Measurements from ENCODE around the gene CCDC190. TPM values are rescaled to one million over a fixed set of nuclear protein-coding genes. Genes with fewer than 3 reads are reported as not detected.

CCDC190 gene
- total and polyA plus RNA-seq, 2 experiments from 2014 or later, result not detected

DNA sequence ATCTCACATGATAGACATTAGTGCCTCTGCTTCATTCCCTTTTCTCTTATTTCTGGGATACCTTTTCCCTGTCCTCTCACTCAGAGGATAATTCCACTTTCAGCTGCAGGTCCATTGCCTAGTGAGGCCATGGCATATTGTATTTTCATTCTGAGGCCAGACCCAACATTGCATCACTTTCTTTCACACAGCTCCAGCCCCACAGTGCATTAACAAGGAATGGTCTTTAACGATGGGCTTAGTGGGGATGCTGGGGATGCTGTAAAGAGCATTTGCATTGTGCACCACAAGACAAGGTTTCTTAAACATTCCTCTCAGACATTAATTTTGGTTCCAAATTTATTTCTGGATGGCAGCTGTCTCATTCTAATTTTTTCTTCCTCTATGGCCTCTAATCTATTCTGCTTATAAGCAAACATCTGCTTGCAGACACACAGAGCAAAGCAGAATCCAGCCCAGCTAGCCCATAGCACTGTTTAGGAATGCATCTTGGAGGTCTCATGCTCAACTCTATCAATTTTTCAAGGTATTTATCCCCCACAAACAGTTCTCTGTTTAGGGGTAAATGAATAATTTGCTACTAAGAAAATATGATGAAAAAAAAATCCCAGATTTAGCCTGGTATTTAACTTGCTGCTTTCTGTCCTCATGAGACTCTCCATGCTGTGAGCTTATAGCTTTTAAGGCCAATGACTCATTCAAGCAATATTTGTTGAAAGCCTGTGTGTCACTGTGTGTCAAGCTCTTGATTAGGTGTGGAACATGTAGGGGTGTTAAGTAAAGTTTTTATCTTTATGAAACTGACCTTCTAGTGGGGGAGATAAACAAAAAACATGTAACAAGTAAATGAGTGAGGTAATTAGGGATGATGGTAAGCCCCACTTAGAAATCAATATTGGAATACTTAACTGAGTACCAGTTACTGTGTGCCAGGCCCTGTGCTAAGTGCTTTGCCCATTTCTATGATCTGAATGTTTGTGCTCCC, 44.5 kb upstream of the CCDC190 start:
- no peaks in the 10 kb centered on the region for H3K27me3 ChIP-seq
- TF ChIP-seq, protein P1, sequence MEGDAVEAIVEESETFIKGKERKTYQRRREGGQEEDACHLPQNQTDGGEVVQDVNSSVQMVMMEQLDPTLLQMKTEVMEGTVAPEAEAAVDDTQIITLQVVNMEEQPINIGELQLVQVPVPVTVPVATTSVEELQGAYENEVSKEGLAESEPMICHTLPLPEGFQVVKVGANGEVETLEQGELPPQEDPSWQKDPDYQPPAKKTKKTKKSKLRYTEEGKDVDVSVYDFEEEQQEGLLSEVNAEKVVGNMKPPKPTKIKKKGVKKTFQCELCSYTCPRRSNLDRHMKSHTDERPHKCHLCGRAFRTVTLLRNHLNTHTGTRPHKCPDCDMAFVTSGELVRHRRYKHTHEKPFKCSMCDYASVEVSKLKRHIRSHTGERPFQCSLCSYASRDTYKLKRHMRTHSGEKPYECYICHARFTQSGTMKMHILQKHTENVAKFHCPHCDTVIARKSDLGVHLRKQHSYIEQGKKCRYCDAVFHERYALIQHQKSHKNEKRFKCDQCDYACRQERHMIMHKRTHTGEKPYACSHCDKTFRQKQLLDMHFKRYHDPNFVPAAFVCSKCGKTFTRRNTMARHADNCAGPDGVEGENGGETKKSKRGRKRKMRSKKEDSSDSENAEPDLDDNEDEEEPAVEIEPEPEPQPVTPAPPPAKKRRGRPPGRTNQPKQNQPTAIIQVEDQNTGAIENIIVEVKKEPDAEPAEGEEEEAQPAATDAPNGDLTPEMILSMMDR (IDR thresholded peaks at IDR 0.05; ENCODE audit: low read depth, low read length), result no peak
- no peaks in the 10 kb centered on the region for H3K4me1 ChIP-seq (ENCODE audit: low read depth)
- peak in 1 of 2 donors; percentile 76 for DNase-seq (ENCODE audit: low read depth in 1 of 2, low spot score in 1 of 2)
- H3K9me3 ChIP-seq (ENCODE audit: low read depth), result no peaks in the 10 kb centered on the region
- no peaks in the 10 kb centered on the region for H3K36me3 ChIP-seq
- no peak overlapping the region for H3K27ac ChIP-seq
- no peak overlapping the region for H3K4me3 ChIP-seq

DNA sequence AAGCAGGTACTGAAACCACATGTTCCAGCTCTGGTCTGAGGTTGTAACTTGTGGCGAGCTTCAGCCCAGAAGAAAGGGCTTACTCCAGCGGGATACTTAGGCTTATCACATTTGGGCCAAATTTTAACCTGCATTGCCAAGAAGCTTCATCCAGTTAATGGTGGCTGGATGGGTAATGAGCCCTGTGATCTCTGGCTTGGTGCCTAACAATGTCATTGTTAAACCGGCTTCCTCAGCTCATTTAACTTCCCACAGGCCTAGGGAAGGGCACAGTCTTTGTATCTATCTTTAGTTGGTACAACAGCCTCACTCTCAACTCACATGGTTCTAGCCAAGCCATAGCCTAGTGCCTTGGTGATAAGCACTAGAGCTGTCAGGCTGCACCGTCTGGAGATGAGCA, 43.6 kb upstream of the CCDC190 start:
- Histone ChIP-seq H3K27me3 (no peaks in the 10 kb centered on the region), H3K4me1 (ENCODE audit: low read depth) (no peaks in the 10 kb centered on the region), H3K27ac (no peak overlapping the region), H3K4me3 (no peak overlapping the region), H3K9me3 (ENCODE audit: low read depth) (no peaks in the 10 kb centered on the region), H3K36me3 (no peaks in the 10 kb centered on the region)
- TF ChIP-seq, protein P1 (IDR thresholded peaks at IDR 0.05; ENCODE audit: low read depth, low read length), result no peak
- DNase-seq (ENCODE audit: low read depth in 1 of 2, low spot score in 1 of 2), result no peak

DNA sequence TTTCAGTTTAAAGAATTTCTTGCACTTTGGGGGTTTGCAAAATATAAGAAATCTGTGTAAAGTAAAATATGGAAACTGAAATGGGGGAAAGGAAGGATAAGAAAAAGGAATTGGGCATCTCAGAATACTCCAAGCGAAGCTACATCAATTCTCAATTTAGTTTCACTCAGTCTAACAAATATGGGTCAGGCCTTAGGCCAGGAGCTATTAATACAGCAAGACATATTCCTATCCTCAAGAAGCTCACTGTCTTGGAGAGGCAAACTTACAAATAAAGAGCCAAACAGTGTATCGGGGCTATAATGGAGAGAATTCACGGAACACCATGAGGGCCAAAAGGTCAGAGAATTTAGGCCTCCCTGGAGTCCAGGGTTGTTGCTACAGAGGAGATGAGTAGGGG, 43.0 kb upstream of the CCDC190 start:
- H3K27ac ChIP-seq, result no peak overlapping the region
- TF ChIP-seq, protein P1 (IDR thresholded peaks at IDR 0.05; ENCODE audit: low read depth, low read length), result no peak
- H3K36me3 ChIP-seq, result no peaks in the 10 kb centered on the region
- H3K27me3 ChIP-seq, result no peaks in the 10 kb centered on the region
- no peak for DNase-seq (ENCODE audit: low read depth in 1 of 2, low spot score in 1 of 2)
- H3K9me3 ChIP-seq (ENCODE audit: low read depth), result no peaks in the 10 kb centered on the region
- H3K4me1 ChIP-seq (ENCODE audit: low read depth), result no peaks in the 10 kb centered on the region
- H3K4me3 ChIP-seq, result no peak overlapping the region

DNA sequence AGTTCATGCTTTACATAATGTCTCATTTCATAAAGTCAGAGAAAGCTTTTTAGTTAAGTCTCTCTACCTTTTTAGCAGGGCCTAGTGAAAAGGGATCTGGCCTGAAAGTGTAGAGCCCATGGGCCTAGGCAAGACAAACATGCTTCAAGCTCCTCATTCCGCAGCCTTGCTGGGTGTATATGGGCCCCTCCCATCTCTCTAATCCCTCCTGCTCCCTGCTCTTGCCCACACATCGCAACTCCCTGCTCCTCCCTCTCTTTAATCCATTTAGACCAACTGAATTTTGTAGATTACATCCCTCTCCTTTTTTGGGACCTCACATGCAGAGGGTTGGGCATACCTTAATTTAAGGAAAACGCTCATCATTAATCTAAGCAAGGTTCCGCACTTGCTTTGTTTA, 42.3 kb upstream of the CCDC190 start:
- no peak for DNase-seq (ENCODE audit: low read depth in 1 of 2, low spot score in 1 of 2)
- H3K9me3 ChIP-seq (ENCODE audit: low read depth), result no peaks in the 10 kb centered on the region
- TF ChIP-seq, protein P1 (IDR thresholded peaks at IDR 0.05; ENCODE audit: low read depth, low read length), result no peak
- H3K27me3 ChIP-seq, result no peaks in the 10 kb centered on the region
- H3K4me1 ChIP-seq (ENCODE audit: low read depth), result no peaks in the 10 kb centered on the region
- no peak overlapping the region for H3K4me3 ChIP-seq
- H3K36me3 ChIP-seq, result no peaks in the 10 kb centered on the region
- H3K27ac ChIP-seq, result no peak overlapping the region

DNA sequence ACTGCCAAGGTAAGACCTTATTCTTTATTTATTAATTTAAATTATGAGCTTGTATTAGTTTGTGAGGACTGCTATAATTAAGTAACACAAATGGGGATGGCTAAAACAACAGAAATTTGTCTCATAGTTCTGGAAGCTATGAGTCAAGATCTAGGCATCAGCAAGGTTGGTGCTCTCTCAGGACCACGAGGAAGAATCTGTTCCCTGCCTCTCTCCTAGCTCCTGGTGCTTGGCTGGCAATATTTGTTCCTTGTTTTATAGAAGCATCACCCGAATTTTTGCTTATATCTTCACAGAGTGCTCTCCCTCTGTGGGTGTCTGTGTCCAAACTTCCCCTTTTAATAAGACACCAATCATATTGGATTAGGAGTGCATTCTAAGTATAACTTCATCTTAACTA, 41.4 kb upstream of the CCDC190 start:
- no peaks in the 10 kb centered on the region for H3K36me3 ChIP-seq
- H3K27ac ChIP-seq, result no peak overlapping the region
- no peaks in the 10 kb centered on the region for H3K4me1 ChIP-seq (ENCODE audit: low read depth)
- H3K9me3 ChIP-seq (ENCODE audit: low read depth), result no peaks in the 10 kb centered on the region
- DNase-seq (ENCODE audit: low read depth in 1 of 2, low spot score in 1 of 2), result peak in 1 of 2 donors; percentile 13
- TF ChIP-seq, protein P1 (IDR thresholded peaks at IDR 0.05; ENCODE audit: low read depth, low read length), result no peak
- no peaks in the 10 kb centered on the region for H3K27me3 ChIP-seq
- no peak overlapping the region for H3K4me3 ChIP-seq

Measured in cardiac muscle cell (in vitro differentiated cells and primary cell).